K562 (cell line): ENCODE measurements around the gene PPM1D. TPM values are rescaled to one million over a fixed set of nuclear protein-coding genes. Genes with fewer than 3 reads are reported as not detected.

Experiments used
- BRD4 ChIP-seq: fragments of 200-600 bp; sonication (generic); IDR thresholded peaks from 2 replicates; pipeline ENCODE4 v1.6.1; 2017; ENCODE audit warnings: inconsistent platforms
- E2F5 ChIP-seq: sonication (generic); formaldehyde crosslinking; IDR thresholded peaks from 2 replicates; pipeline ENCODE4 v1.8.0; 2022; ENCODE audit warnings: mild to moderate bottlenecking, missing genetic modification reagents
- ELF4 ChIP-seq: fragments of 450-650 bp; formaldehyde crosslinking; IDR thresholded peaks from 2 replicates; pipeline ENCODE4 v1.4.0; 2022; ENCODE audit warnings: missing genetic modification characterization
- L3MBTL2 ChIP-seq: fragments of 450-650 bp; IDR thresholded peaks from 2 replicates; pipeline ENCODE4 v1.6.1; 2016; ENCODE audit warnings: mild to moderate bottlenecking, moderate library complexity
- MTF1 ChIP-seq: fragments of 250-450 bp; sonication (Bioruptor Pico); IDR thresholded peaks from 2 replicates; pipeline ENCODE4 v1.9.0; 2021; ENCODE audit warnings: moderate library complexity, mild to moderate bottlenecking, inconsistent platforms, borderline replicate concordance
- NRF1 ChIP-seq, 2 experiments: fragments of 450-650 bp; IDR thresholded peaks in 1 of 2; conservative IDR thresholded peaks in 1 of 2; 2 replicates each; pipeline ENCODE4 v1.6.1; 2014; ENCODE audit warnings: mild to moderate bottlenecking in 2 of 2
- RBBP5 ChIP-seq: fragments of 200-600 bp; sonication (generic); IDR thresholded peaks from 2 replicates; pipeline ENCODE4 v1.6.1; 2012; ENCODE audit warnings: borderline replicate concordance, mild to moderate bottlenecking, low read length, control low read depth, inconsistent platforms; ENCODE audit not compliant: insufficient read depth, poor library complexity, severe bottlenecking
- RBM34 ChIP-seq: fragments of 200-400 bp; formaldehyde crosslinking; IDR thresholded peaks from 2 replicates; pipeline ENCODE4 v1.6.1; 2018; ENCODE audit warnings: low read length, borderline replicate concordance; ENCODE audit not compliant: insufficient read depth
- RFX5 ChIP-seq: IDR thresholded peaks from 2 replicates; pipeline ENCODE4 v1.6.1; 2011; ENCODE audit warnings: low read depth, mild to moderate bottlenecking, improper control_type of control experiment, low read length
- SRSF3 ChIP-seq: fragments of 200-400 bp; formaldehyde crosslinking; IDR thresholded peaks from 2 replicates; pipeline ENCODE4 v1.6.1; 2016; ENCODE audit warnings: mild to moderate bottlenecking, low read length, moderate library complexity; ENCODE audit not compliant: insufficient read depth
- VEZF1 ChIP-seq: fragments of 200-800 bp; sonication (Bioruptor generic); IDR thresholded peaks from 2 replicates; pipeline ENCODE4 v1.6.1; 2017; ENCODE audit warnings: missing genetic modification characterization, missing compliant biosample characterization
- ZNF280A ChIP-seq: fragments of 450-650 bp; IDR thresholded peaks from 2 replicates; pipeline ENCODE4 v1.6.1; 2018; ENCODE audit warnings: mild to moderate bottlenecking, low read depth; ENCODE audit not compliant: partially characterized antibody
- ZNF551 ChIP-seq: fragments of 250-450 bp; sonication (Bioruptor Pico); IDR thresholded peaks from 2 replicates; pipeline ENCODE4 v1.5.0; 2021; ENCODE audit warnings: mild to moderate bottlenecking, moderate library complexity
- ZNF695 ChIP-seq: fragments of 450-650 bp; formaldehyde crosslinking; IDR thresholded peaks from 2 replicates; pipeline ENCODE4 v1.4.0; 2020; ENCODE audit warnings: mild to moderate bottlenecking, moderate library complexity
- polyA plus RNA-seq, 8 experiments: library from polyadenylated mRNA; depleted of rRNA in 4 of 8; stranded (reverse) in 5 of 8; unstranded in 3 of 8; fragments of >200 nt; fragmentation: Nextera tagmentation in 2 of 8; fragmentation: Illumina TruSeq in 1 of 8; extraction: Ambion mirVana in 2 of 8; extraction: Trizol in 1 of 8; gene quantifications; 2 replicates each; pipeline versions ENCODE4 v1.2.1 to v1.2.3, GENCODE V29; 2011 to 2014; ENCODE audit warnings: inconsistent platforms in 1 of 8, missing spikeins in 1 of 8
- total RNA-seq, 7 experiments: library from RNA; depleted of rRNA in 6 of 7; stranded (reverse); fragments of >200 nt in 6 of 7; fragmentation: Illumina TruSeq in 2 of 7; extraction: Trizol in 2 of 7; gene quantifications; 2 replicates each; pipeline versions ENCODE4 v1.2.1 to v1.2.3, GENCODE V29; 2011 to 2021; ENCODE audit warnings: low replicate concordance in 1 of 7
- TF ChIP-seq, protein P1 (sequence below): fragments of 250-450 bp; sonication (Bioruptor Pico); IDR thresholded peaks from 2 replicates; pipeline ENCODE4 v1.8.0; 2022; ENCODE audit warnings: inconsistent platforms, mild to moderate bottlenecking, moderate library complexity, borderline replicate concordance
- TF ChIP-seq, protein P2 (sequence below): sonication (generic); formaldehyde crosslinking; IDR thresholded peaks from 2 replicates; pipeline ENCODE4 v1.8.0; 2023; ENCODE audit warnings: mild to moderate bottlenecking, missing genetic modification reagents

The PPM1D gene
- total and polyA plus RNA-seq, 9 of the 15 experiments (the other 6 are each of a cell fraction or from before 2014, with no cell fraction given) = 2.1 to 19.0 (median 7.8) TPM

GRCh38 chr17:60599620-60600489 is at the start of gene PPM1D (continued):
- TF ChIP-seq, protein P1, sequence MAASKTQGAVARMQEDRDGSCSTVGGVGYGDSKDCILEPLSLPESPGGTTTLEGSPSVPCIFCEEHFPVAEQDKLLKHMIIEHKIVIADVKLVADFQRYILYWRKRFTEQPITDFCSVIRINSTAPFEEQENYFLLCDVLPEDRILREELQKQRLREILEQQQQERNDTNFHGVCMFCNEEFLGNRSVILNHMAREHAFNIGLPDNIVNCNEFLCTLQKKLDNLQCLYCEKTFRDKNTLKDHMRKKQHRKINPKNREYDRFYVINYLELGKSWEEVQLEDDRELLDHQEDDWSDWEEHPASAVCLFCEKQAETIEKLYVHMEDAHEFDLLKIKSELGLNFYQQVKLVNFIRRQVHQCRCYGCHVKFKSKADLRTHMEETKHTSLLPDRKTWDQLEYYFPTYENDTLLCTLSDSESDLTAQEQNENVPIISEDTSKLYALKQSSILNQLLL (CRISPR knock-in tag) = no peak
- peak; percentile 53 for TF ChIP-seq RBBP5
- TF ChIP-seq SRSF3 = no peak
- no peak for TF ChIP-seq ZNF695 (CRISPR knock-in tag)
- peak; percentile 50; the same call in 1 of the 2 replicates for TF ChIP-seq RFX5
- no peak for TF ChIP-seq RBM34
- no peak for TF ChIP-seq ELF4
- TF ChIP-seq NRF1 (conservative IDR thresholded peaks at IDR 0.05 in 1 of 2, IDR thresholded peaks at IDR 0.05 in 1 of 2) = peak; percentile 99
- TF ChIP-seq BRD4 = peak; percentile 52; the same call in 1 of the 2 replicates
- TF ChIP-seq VEZF1 (CRISPR knock-in tag) = peak; percentile 99
- TF ChIP-seq, protein P2, sequence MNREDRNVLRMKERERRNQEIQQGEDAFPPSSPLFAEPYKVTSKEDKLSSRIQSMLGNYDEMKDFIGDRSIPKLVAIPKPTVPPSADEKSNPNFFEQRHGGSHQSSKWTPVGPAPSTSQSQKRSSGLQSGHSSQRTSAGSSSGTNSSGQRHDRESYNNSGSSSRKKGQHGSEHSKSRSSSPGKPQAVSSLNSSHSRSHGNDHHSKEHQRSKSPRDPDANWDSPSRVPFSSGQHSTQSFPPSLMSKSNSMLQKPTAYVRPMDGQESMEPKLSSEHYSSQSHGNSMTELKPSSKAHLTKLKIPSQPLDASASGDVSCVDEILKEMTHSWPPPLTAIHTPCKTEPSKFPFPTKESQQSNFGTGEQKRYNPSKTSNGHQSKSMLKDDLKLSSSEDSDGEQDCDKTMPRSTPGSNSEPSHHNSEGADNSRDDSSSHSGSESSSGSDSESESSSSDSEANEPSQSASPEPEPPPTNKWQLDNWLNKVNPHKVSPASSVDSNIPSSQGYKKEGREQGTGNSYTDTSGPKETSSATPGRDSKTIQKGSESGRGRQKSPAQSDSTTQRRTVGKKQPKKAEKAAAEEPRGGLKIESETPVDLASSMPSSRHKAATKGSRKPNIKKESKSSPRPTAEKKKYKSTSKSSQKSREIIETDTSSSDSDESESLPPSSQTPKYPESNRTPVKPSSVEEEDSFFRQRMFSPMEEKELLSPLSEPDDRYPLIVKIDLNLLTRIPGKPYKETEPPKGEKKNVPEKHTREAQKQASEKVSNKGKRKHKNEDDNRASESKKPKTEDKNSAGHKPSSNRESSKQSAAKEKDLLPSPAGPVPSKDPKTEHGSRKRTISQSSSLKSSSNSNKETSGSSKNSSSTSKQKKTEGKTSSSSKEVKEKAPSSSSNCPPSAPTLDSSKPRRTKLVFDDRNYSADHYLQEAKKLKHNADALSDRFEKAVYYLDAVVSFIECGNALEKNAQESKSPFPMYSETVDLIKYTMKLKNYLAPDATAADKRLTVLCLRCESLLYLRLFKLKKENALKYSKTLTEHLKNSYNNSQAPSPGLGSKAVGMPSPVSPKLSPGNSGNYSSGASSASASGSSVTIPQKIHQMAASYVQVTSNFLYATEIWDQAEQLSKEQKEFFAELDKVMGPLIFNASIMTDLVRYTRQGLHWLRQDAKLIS (CRISPR knock-in tag) = no peak; the same call in 1 of the 2 replicates
- TF ChIP-seq ZNF551 (CRISPR knock-in tag) = no peak
- no peak for TF ChIP-seq MTF1 (CRISPR knock-in tag)
- TF ChIP-seq E2F5 = no peak; the same call in 1 of the 2 replicates
- TF ChIP-seq ZNF280A = no peak
- TF ChIP-seq L3MBTL2 = peak; percentile 91
